ENCODE results near the gene EPS8L3. TPM values are rescaled to one million over a fixed set of nuclear protein-coding genes. Genes with fewer than 3 reads are reported as not detected.

The EPS8L3 gene
- total RNA-seq, 2 experiments from 2014 or later: not detected

- Mint-ChIP-seq H3K36me3 (ENCODE audit: low read depth) (no peaks in the 10 kb centered on the region), H3K27ac (no peak overlapping the region), H3K4me3 (no peak overlapping the region), H3K27me3 (ENCODE audit: low read depth) (no peaks in the 10 kb centered on the region), H3K9me3 (no peaks in the 10 kb centered on the region), H3K4me1 (ENCODE audit: low read depth) (no peaks in the 10 kb centered on the region)
- DNase-seq: no peak
- intact Hi-C loops (cut with micrococcal nuclease): no loop called here
- CTCF ChIA-PET: interaction anchor here (0.7 to 1.2 kb wide), 2 partner anchors 43 to 93 kb away, joined by 3 to 5 read pairs; no protein-coding TSS in a partner anchor
Measured at GRCh38 chr1:109733236-109733870, 30.4 kb downstream of the EPS8L3 start.

GRCh38 chr1:109732390-109732881 is 31.3 kb downstream of the EPS8L3 start:
- Mint-ChIP-seq H3K27ac (no peak overlapping the region), H3K27me3 (ENCODE audit: low read depth) (no peaks in the 10 kb centered on the region), H3K36me3 (ENCODE audit: low read depth) (no peaks in the 10 kb centered on the region), H3K9me3 (no peaks in the 10 kb centered on the region), H3K4me3 (no peak overlapping the region), H3K4me1 (ENCODE audit: low read depth) (no peaks in the 10 kb centered on the region)
- CTCF ChIA-PET: no interaction called here
- intact Hi-C loops (cut with micrococcal nuclease): no loop called here
- DNase-seq: no peak

DNA sequence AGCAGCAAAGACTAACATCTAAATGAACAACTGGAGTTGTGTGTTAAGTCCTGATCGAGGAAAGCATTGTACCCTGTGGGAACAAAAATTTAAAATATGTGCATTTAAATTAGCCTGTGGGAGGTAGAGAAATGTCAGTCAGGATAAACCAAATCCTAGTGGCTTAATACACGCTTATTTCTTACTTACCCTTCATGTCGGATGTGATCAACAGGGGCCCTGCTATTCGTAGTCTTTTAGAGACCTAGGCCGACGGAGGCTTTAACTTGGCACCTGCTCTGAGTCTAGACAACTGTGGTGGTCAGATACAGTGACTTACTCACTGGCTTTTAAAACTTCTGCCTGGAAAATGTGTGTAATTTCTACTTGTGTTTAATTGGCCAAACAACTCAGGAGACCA is 33.1 kb downstream of the EPS8L3 start:
- Mint-ChIP-seq H3K27ac (no peak overlapping the region), H3K36me3 (ENCODE audit: low read depth) (no peaks in the 10 kb centered on the region), H3K4me3 (no peak overlapping the region), H3K4me1 (ENCODE audit: low read depth) (no peaks in the 10 kb centered on the region), H3K27me3 (ENCODE audit: low read depth) (no peaks in the 10 kb centered on the region), H3K9me3 (no peaks in the 10 kb centered on the region)
- no peak for DNase-seq
- CTCF ChIA-PET: no interaction called here
- intact Hi-C loops (cut with micrococcal nuclease): no loop called here

- no peaks in the 10 kb centered on the region for H3K9me3 Mint-ChIP-seq
- CTCF ChIA-PET: interaction anchor here (1.2 kb wide), 1 partner anchor 89 kb away, joined by 3 read pairs; no protein-coding TSS in a partner anchor
- H3K27me3 Mint-ChIP-seq (ENCODE audit: low read depth): no peaks in the 10 kb centered on the region
- no peaks in the 10 kb centered on the region for H3K36me3 Mint-ChIP-seq (ENCODE audit: low read depth)
- DNase-seq: no peak
- intact Hi-C loops (cut with micrococcal nuclease): no loop called here
- H3K27ac Mint-ChIP-seq: no peak overlapping the region
- no peaks in the 10 kb centered on the region for H3K4me1 Mint-ChIP-seq (ENCODE audit: low read depth)
- H3K4me3 Mint-ChIP-seq: no peak overlapping the region
Measured at GRCh38 chr1:109728870-109729269, 34.9 kb downstream of the EPS8L3 start.

- CTCF ChIA-PET: interaction anchor here (1.7 kb wide), 1 partner anchor 86 kb away, joined by 6 read pairs; no protein-coding TSS in a partner anchor
- intact Hi-C loops (cut with micrococcal nuclease): no loop called here
Measured at GRCh38 chr1:109726728-109727373, 36.9 kb downstream of the EPS8L3 start.

DNA sequence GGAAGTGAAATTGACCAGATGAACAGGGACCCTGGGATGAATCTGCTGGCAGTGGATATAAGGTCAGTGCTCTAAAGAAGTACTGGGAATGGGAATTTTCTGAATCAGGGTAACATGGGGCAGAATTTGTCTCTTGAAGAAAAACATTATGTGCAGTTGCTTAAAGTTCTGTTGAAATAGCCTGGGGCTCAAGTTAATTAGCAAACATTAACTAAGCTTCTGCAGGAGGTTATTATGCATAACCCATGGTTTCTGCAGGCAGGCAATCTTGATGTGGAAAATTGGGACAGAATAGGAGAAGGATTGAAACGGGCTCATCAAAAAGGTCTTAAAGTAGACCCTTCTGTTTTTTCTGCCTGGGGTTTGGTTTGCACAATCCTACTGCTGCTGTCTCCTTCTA is 37.7 kb downstream of the EPS8L3 start:
- no peaks in the 10 kb centered on the region for H3K36me3 Mint-ChIP-seq (ENCODE audit: low read depth)
- CTCF ChIA-PET: no interaction called here
- H3K9me3 Mint-ChIP-seq: no peaks in the 10 kb centered on the region
- no peak for DNase-seq
- intact Hi-C loops (cut with micrococcal nuclease): no loop called here
- H3K4me3 Mint-ChIP-seq: no peak overlapping the region
- no peaks in the 10 kb centered on the region for H3K4me1 Mint-ChIP-seq (ENCODE audit: low read depth)
- H3K27me3 Mint-ChIP-seq (ENCODE audit: low read depth): no peaks in the 10 kb centered on the region
- H3K27ac Mint-ChIP-seq: no peak overlapping the region

More at GRCh38 chr1:109726728-109727373, 36.9 kb downstream of the EPS8L3 start:
- Mint-ChIP-seq H3K4me3 (no peak overlapping the region), H3K27me3 (ENCODE audit: low read depth) (no peaks in the 10 kb centered on the region), H3K4me1 (ENCODE audit: low read depth) (no peaks in the 10 kb centered on the region), H3K9me3 (no peaks in the 10 kb centered on the region), H3K27ac (no peak overlapping the region), H3K36me3 (ENCODE audit: low read depth) (no peaks in the 10 kb centered on the region)
- DNase-seq: no peak

GRCh38 chr1:109725510-109725909 is 38.2 kb downstream of the EPS8L3 start:
- no peak for DNase-seq
- intact Hi-C loops (cut with micrococcal nuclease): no loop called here
- Mint-ChIP-seq H3K4me3 (no peak overlapping the region), H3K9me3 (no peaks in the 10 kb centered on the region), H3K27me3 (ENCODE audit: low read depth) (no peaks in the 10 kb centered on the region), H3K36me3 (ENCODE audit: low read depth) (no peaks in the 10 kb centered on the region), H3K27ac (no peak overlapping the region), H3K4me1 (ENCODE audit: low read depth) (no peaks in the 10 kb centered on the region)
- CTCF ChIA-PET: no interaction called here

- Mint-ChIP-seq H3K4me1 (ENCODE audit: low read depth) (no peaks in the 10 kb centered on the region), H3K27ac (no peak overlapping the region), H3K4me3 (no peak overlapping the region), H3K36me3 (ENCODE audit: low read depth) (no peaks in the 10 kb centered on the region), H3K9me3 (no peaks in the 10 kb centered on the region), H3K27me3 (ENCODE audit: low read depth) (no peaks in the 10 kb centered on the region)
- no peak for DNase-seq
- intact Hi-C loops (cut with micrococcal nuclease): no loop called here
- CTCF ChIA-PET: interaction anchor here (0.6 to 1.0 kb wide), 2 partner anchors 259 to 667 kb away, joined by 3 to 6 read pairs; partner anchors contain the start of gene AHCYL1
Measured at GRCh38 chr1:109724933-109725332, 38.8 kb downstream of the EPS8L3 start.

- DNase-seq: no peak
- CTCF ChIA-PET: interaction anchor here (0.6 to 0.7 kb wide), 2 partner anchors 14 to 51 kb away, joined by 3 read pairs; no protein-coding TSS in a partner anchor
- no peak overlapping the region for H3K4me3 Mint-ChIP-seq
- intact Hi-C loops (cut with micrococcal nuclease): no loop called here
- H3K27ac Mint-ChIP-seq: no peak overlapping the region
- no peaks in the 10 kb centered on the region for H3K27me3 Mint-ChIP-seq (ENCODE audit: low read depth)
- H3K9me3 Mint-ChIP-seq: no peaks in the 10 kb centered on the region
- no peaks in the 10 kb centered on the region for H3K4me1 Mint-ChIP-seq (ENCODE audit: low read depth)
- no peaks in the 10 kb centered on the region for H3K36me3 Mint-ChIP-seq (ENCODE audit: low read depth)
Measured at GRCh38 chr1:109722908-109723691, 40.6 kb downstream of the EPS8L3 start.

DNA sequence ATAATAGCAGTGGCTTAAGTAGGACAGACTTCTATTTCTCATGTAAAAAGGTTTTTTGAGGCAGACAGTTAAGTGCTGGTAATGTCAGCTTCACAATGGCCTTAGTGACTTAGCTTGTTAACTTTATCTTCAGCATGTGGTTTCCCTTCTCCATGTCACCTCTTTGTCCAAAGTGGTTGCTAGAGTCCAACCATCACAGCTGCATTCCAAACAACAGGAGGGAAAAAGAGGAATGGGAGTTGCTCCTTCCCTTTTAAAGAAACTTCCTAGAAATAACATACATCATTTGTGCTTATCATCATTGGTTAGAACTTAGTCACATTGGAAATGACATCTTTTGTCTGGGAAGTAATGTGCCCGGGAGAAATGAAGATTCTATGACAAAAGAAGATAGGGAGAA is 41.8 kb downstream of the EPS8L3 start:
- H3K27ac Mint-ChIP-seq: no peak overlapping the region
- CTCF ChIA-PET: interaction anchor here (1.2 kb wide), 1 partner anchor 82 kb away, joined by 6 read pairs; no protein-coding TSS in a partner anchor

DNA sequence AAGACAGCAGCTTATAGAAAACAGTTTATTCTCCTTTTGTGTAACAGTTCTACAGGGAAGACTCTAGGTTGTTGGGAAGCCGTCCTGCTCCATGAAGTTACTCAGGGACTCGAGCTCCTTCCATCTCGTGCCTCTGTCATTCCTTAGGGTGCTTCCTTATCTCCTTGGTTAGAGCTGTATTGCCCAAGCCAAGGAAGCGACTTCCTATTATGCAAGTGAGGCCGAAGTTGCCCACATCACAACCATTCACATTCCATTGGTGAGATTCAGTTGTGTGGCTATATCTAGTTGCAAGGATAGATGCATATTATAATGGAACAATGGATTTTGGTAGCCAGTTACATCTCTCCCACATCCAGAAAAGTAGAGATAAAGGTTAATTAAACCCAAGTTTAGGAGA is 42.7 kb downstream of the EPS8L3 start:
- Mint-ChIP-seq H3K9me3 (no peaks in the 10 kb centered on the region), H3K4me3 (no peak overlapping the region), H3K4me1 (ENCODE audit: low read depth) (no peaks in the 10 kb centered on the region), H3K27me3 (ENCODE audit: low read depth) (no peaks in the 10 kb centered on the region), H3K36me3 (ENCODE audit: low read depth) (no peaks in the 10 kb centered on the region), H3K27ac (no peak overlapping the region)
- no peak for DNase-seq
- intact Hi-C loops (cut with micrococcal nuclease): no loop called here
- CTCF ChIA-PET: interaction anchor here (0.6 to 1.2 kb wide), 2 partner anchors 81 to 932 kb away, joined by 4 to 6 read pairs; no protein-coding TSS in a partner anchor

More for the DNA sequence above, 41.8 kb downstream of the EPS8L3 start:
- Mint-ChIP-seq H3K4me1 (ENCODE audit: low read depth) (no peaks in the 10 kb centered on the region), H3K4me3 (no peak overlapping the region), H3K27me3 (ENCODE audit: low read depth) (no peaks in the 10 kb centered on the region), H3K36me3 (ENCODE audit: low read depth) (no peaks in the 10 kb centered on the region), H3K9me3 (no peaks in the 10 kb centered on the region)
- no peak for DNase-seq
- intact Hi-C loops (cut with micrococcal nuclease): no loop called here

GRCh38 chr1:109719337-109719837 is 44.3 kb downstream of the EPS8L3 start:
- intact Hi-C loops (cut with micrococcal nuclease): no loop called here
- CTCF ChIA-PET: interaction anchor here (1.1 to 2.1 kb wide), 3 partner anchors 55 to 265 kb away, joined by 3 to 7 read pairs (median 3); partner anchors contain the start of gene AHCYL1
- Mint-ChIP-seq H3K36me3 (ENCODE audit: low read depth) (no peaks in the 10 kb centered on the region), H3K27ac (no peak overlapping the region), H3K9me3 (no peaks in the 10 kb centered on the region), H3K4me3 (no peak overlapping the region), H3K27me3 (ENCODE audit: low read depth) (peaks cover 4% of the 10 kb centered on the region), H3K4me1 (ENCODE audit: low read depth) (no peaks in the 10 kb centered on the region)
- no peak for DNase-seq
